Inflammatory macrophage treated with lipopolysaccharide for 1 hour (primary cell): ENCODE measurements around the gene PRKCA.

Source experiments
- DNase-seq, 2 donors: peaks; one replicate each; pipeline ENCODE4 v3.0.0-alpha.2; 2020 to 2022

PRKCA gene

GRCh38 chr17:66555605-66556004 lies 253.2 kb downstream of the PRKCA start:
- no peak for DNase-seq

- no peak for DNase-seq
Measured at GRCh38 chr17:66557200-66557599, 254.8 kb downstream of the PRKCA start.

- DNase-seq = no peak
Measured at GRCh38 chr17:66557886-66558285, 255.5 kb downstream of the PRKCA start.

GRCh38 chr17:66560691-66561090 lies 258.3 kb downstream of the PRKCA start:
- DNase-seq = no peak

GRCh38 chr17:66562119-66562518 lies 259.7 kb downstream of the PRKCA start:
- DNase-seq = no peak

- DNase-seq = no peak
Measured at GRCh38 chr17:66564992-66565465, 262.6 kb downstream of the PRKCA start.

GRCh38 chr17:66567234-66568170 lies 265.1 kb downstream of the PRKCA start:
- DNase-seq = peak; percentile 53 to 85

- no peak for DNase-seq
Measured at GRCh38 chr17:66569572-66569971, 267.2 kb downstream of the PRKCA start.

- DNase-seq = no peak
Measured at GRCh38 chr17:66570447-66571195, 268.2 kb downstream of the PRKCA start.

- no peak for DNase-seq
Measured at GRCh38 chr17:66571745-66572144, 269.3 kb downstream of the PRKCA start.

- DNase-seq = no peak
Measured at GRCh38 chr17:66573078-66573477, 270.7 kb downstream of the PRKCA start.

GRCh38 chr17:66574123-66574522 lies 271.7 kb downstream of the PRKCA start:
- no peak for DNase-seq

- DNase-seq = no peak
Measured at GRCh38 chr17:66576473-66576872, 274.1 kb downstream of the PRKCA start.

- DNase-seq = no peak
Measured at GRCh38 chr17:66577041-66577440, 274.6 kb downstream of the PRKCA start.

- no peak for DNase-seq
Measured at GRCh38 chr17:66578781-66579489, 276.5 kb downstream of the PRKCA start.

- DNase-seq = no peak
Measured at GRCh38 chr17:66579556-66579955, 277.1 kb downstream of the PRKCA start.

- no peak for DNase-seq
Measured at GRCh38 chr17:66580184-66580955, 278.0 kb downstream of the PRKCA start.

- no peak for DNase-seq
Measured at GRCh38 chr17:66580956-66581391, 278.6 kb downstream of the PRKCA start.

- DNase-seq = no peak
Measured at GRCh38 chr17:66582373-66583111, 280.1 kb downstream of the PRKCA start.

- DNase-seq = no peak
Measured at GRCh38 chr17:66583112-66583748, 280.8 kb downstream of the PRKCA start.

GRCh38 chr17:66584927-66585326 lies 282.5 kb downstream of the PRKCA start:
- DNase-seq = no peak
